Measurements from ENCODE around the gene CALD1.

- TF ChIP-seq CTCF (IDR thresholded peaks at IDR 0.05 in 8 of 11, conservative IDR thresholded peaks at IDR 0.05 in 3 of 11) = no peak
- no peak for TF ChIP-seq POLR2A (IDR thresholded peaks at IDR 0.05)
Measured at GRCh38 chr7:134948736-134949135, 169.3 kb downstream of the CALD1 start.

All from spleen (tissue), 7 donors.